ENCODE results near the gene TMEM94. TPM values are rescaled to one million over a fixed set of nuclear protein-coding genes. Genes with fewer than 3 reads are reported as not detected.
"Not testable (repeated sequence)": the region's sequence is repeated elsewhere in the genome, so short reads cannot be mapped to it uniquely, and the experiment has no call there.

TMEM94 gene
- total RNA-seq, 1 donor: 21.1 TPM

- not testable (repeated sequence) for H3K27me3 ChIP-seq (ENCODE audit: insufficient read depth, low read length); H3K4me3 ChIP-seq (ENCODE audit: low read length); H3K4me1 ChIP-seq (ENCODE audit: insufficient read depth, low read length); H3K9me3 ChIP-seq (ENCODE audit: low read depth, low read length)
These were observed 19.0 kb upstream of the TMEM94 start for GRCh38 chr17:75437404-75437803.

GRCh38 chr17:75439287-75439686 lies 17.1 kb upstream of the TMEM94 start:
- Histone ChIP-seq H3K4me1 (ENCODE audit: insufficient read depth, low read length) (peaks cover 8% of the 10 kb centered on the region), H3K27me3 (ENCODE audit: insufficient read depth, low read length) (no peaks in the 10 kb centered on the region), H3K9me3 (ENCODE audit: low read depth, low read length) (no peaks in the 10 kb centered on the region), H3K4me3 (ENCODE audit: low read length) (no peak overlapping the region)

- Histone ChIP-seq H3K4me1 (ENCODE audit: insufficient read depth, low read length) (peaks cover 5% of the 10 kb centered on the region), H3K4me3 (ENCODE audit: low read length) (no peak overlapping the region), H3K9me3 (ENCODE audit: low read depth, low read length) (no peaks in the 10 kb centered on the region), H3K27me3 (ENCODE audit: insufficient read depth, low read length) (no peaks in the 10 kb centered on the region)
These were observed 15.5 kb upstream of the TMEM94 start for GRCh38 chr17:75440738-75441448.

GRCh38 chr17:75442168-75443103 lies 14.0 kb upstream of the TMEM94 start:
- Histone ChIP-seq H3K4me1 (ENCODE audit: insufficient read depth, low read length) (no peaks in the 10 kb centered on the region), H3K27me3 (ENCODE audit: insufficient read depth, low read length) (no peaks in the 10 kb centered on the region), H3K9me3 (ENCODE audit: low read depth, low read length) (no peaks in the 10 kb centered on the region), H3K4me3 (ENCODE audit: low read length) (no peak overlapping the region)

- no peaks in the 10 kb centered on the region for H3K27me3 ChIP-seq (ENCODE audit: insufficient read depth, low read length)
- H3K4me3 ChIP-seq (ENCODE audit: low read length): no peak overlapping the region
- no peaks in the 10 kb centered on the region for H3K4me1 ChIP-seq (ENCODE audit: insufficient read depth, low read length)
- H3K9me3 ChIP-seq (ENCODE audit: low read depth, low read length): no peaks in the 10 kb centered on the region
These were observed 11.1 kb upstream of the TMEM94 start for GRCh38 chr17:75445296-75445695.

GRCh38 chr17:75445896-75446295 lies 10.5 kb upstream of the TMEM94 start:
- not testable (repeated sequence) for H3K9me3 ChIP-seq (ENCODE audit: low read depth, low read length); H3K4me3 ChIP-seq (ENCODE audit: low read length); H3K4me1 ChIP-seq (ENCODE audit: insufficient read depth, low read length); H3K27me3 ChIP-seq (ENCODE audit: insufficient read depth, low read length)

GRCh38 chr17:75447951-75448856 lies 8.2 kb upstream of the TMEM94 start:
- H3K4me1 ChIP-seq (ENCODE audit: insufficient read depth, low read length): no peaks in the 10 kb centered on the region
- H3K27me3 ChIP-seq (ENCODE audit: insufficient read depth, low read length): no peaks in the 10 kb centered on the region
- H3K4me3 ChIP-seq (ENCODE audit: low read length): no peak overlapping the region
- H3K9me3 ChIP-seq (ENCODE audit: low read depth, low read length): no peaks in the 10 kb centered on the region

GRCh38 chr17:75450270-75450669 lies 6.2 kb upstream of the TMEM94 start:
- H3K27me3 ChIP-seq (ENCODE audit: insufficient read depth, low read length): no peaks in the 10 kb centered on the region
- H3K4me1 ChIP-seq (ENCODE audit: insufficient read depth, low read length): no peaks in the 10 kb centered on the region
- no peak overlapping the region for H3K4me3 ChIP-seq (ENCODE audit: low read length)
- no peaks in the 10 kb centered on the region for H3K9me3 ChIP-seq (ENCODE audit: low read depth, low read length)

GRCh38 chr17:75454193-75454592 lies 2.2 kb upstream of the TMEM94 start:
- Histone ChIP-seq H3K4me3 (ENCODE audit: low read length) (no peak overlapping the region), H3K27me3 (ENCODE audit: insufficient read depth, low read length) (no peaks in the 10 kb centered on the region), H3K4me1 (ENCODE audit: insufficient read depth, low read length) (peaks cover 26% of the 10 kb centered on the region), H3K9me3 (ENCODE audit: low read depth, low read length) (no peaks in the 10 kb centered on the region)

GRCh38 chr17:75454672-75455071 lies 1.8 kb upstream of the TMEM94 start:
- H3K4me3 ChIP-seq (ENCODE audit: low read length); H3K27me3 ChIP-seq (ENCODE audit: insufficient read depth, low read length); H3K9me3 ChIP-seq (ENCODE audit: low read depth, low read length): not testable (repeated sequence)
- peaks cover 30% of the 10 kb centered on the region for H3K4me1 ChIP-seq (ENCODE audit: insufficient read depth, low read length)

- H3K4me3 ChIP-seq (ENCODE audit: low read length): peak overlapping the region; percentile 92
- no peaks in the 10 kb centered on the region for H3K9me3 ChIP-seq (ENCODE audit: low read depth, low read length)
- no peaks in the 10 kb centered on the region for H3K27me3 ChIP-seq (ENCODE audit: insufficient read depth, low read length)
- peaks cover 40% of the 10 kb centered on the region for H3K4me1 ChIP-seq (ENCODE audit: insufficient read depth, low read length)
These were observed 407 bp upstream of the TMEM94 start for GRCh38 chr17:75456039-75456416.

- H3K27me3 ChIP-seq (ENCODE audit: insufficient read depth, low read length): no peaks in the 10 kb centered on the region
- no peaks in the 10 kb centered on the region for H3K9me3 ChIP-seq (ENCODE audit: low read depth, low read length)
- H3K4me3 ChIP-seq (ENCODE audit: low read length): peak overlapping the region; percentile 92
- peaks cover 40% of the 10 kb centered on the region for H3K4me1 ChIP-seq (ENCODE audit: insufficient read depth, low read length)
These were observed 716 bp downstream of the TMEM94 start for GRCh38 chr17:75457047-75457654.

GRCh38 chr17:75459246-75459589 lies 2.8 kb downstream of the TMEM94 start:
- no peak overlapping the region for H3K4me3 ChIP-seq (ENCODE audit: low read length)
- H3K9me3 ChIP-seq (ENCODE audit: low read depth, low read length): no peaks in the 10 kb centered on the region
- no peaks in the 10 kb centered on the region for H3K27me3 ChIP-seq (ENCODE audit: insufficient read depth, low read length)
- H3K4me1 ChIP-seq (ENCODE audit: insufficient read depth, low read length): peaks cover 40% of the 10 kb centered on the region

GRCh38 chr17:75459590-75460267 lies 3.3 kb downstream of the TMEM94 start:
- no peaks in the 10 kb centered on the region for H3K27me3 ChIP-seq (ENCODE audit: insufficient read depth, low read length)
- peaks cover 40% of the 10 kb centered on the region for H3K4me1 ChIP-seq (ENCODE audit: insufficient read depth, low read length)

More at GRCh38 chr17:75459590-75460267, 3.3 kb downstream of the TMEM94 start:
- H3K4me3 ChIP-seq (ENCODE audit: low read length): no peak overlapping the region
- H3K9me3 ChIP-seq (ENCODE audit: low read depth, low read length): no peaks in the 10 kb centered on the region
